Anterior cingulate cortex (tissue), 58 donors: ENCODE measurements around the gene ROGDI.

ENCODE experiments used
- DNase-seq, 58 donors: peaks; one replicate each; lab custom pipeline; 2025; lab: John Stamatoyannopoulos, UW

Gene ROGDI

DNA sequence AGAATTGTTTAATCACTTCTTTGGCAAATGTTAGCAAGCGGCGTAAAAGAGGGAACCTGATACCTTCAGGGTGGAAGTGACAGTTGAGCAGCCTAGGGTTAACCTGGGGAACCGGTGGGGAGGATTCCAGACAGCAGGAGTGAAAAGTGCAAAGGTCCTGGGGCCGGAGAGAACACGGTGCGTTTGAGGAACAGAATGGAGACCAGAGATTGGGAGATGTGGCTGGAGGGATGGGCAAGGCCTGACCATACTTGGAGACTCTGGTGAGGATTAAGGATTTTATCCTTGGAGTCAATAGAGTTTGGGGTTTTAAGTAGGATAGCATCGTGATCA is 33.2 kb downstream of the ROGDI start:
- DNase-seq: no peak

DNA sequence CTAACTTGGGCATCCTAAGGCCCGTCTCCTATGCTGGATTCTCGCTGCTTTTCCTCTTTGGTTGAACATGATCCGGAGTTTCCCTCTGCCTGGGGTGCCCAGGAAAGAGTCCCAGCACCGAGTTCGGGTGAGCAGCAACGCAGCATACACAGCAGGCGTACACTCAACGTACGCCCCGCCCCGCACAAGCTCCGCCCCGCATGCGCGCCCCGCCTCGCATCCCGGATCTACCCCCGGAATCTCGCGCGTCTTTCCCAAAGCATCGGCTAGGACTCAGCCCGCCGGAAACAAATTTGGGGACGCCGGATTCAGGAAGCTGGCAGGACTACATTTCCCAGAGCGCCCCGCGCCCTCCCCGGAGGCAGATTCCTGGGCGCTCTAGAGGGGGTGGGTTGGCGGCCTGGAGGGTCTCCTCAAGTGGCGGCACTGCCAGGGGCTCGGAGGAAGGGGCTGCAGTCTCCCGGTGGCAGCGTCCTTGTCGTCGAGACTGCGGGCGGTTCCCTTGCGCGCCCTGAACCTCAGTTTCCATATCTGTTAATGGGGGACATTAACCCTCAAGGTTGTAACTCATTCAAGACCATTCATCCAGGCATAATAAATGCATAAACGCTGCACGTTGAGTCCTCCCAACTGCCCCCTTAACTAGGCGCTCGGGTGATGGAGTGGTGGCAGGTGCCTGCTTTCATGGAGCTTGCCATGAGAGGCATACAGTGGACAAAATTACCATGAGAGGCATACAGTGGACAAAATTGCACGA is 33.7 kb downstream of the ROGDI start:
- peak; percentile 84 to 99 (median 96) for DNase-seq

DNA sequence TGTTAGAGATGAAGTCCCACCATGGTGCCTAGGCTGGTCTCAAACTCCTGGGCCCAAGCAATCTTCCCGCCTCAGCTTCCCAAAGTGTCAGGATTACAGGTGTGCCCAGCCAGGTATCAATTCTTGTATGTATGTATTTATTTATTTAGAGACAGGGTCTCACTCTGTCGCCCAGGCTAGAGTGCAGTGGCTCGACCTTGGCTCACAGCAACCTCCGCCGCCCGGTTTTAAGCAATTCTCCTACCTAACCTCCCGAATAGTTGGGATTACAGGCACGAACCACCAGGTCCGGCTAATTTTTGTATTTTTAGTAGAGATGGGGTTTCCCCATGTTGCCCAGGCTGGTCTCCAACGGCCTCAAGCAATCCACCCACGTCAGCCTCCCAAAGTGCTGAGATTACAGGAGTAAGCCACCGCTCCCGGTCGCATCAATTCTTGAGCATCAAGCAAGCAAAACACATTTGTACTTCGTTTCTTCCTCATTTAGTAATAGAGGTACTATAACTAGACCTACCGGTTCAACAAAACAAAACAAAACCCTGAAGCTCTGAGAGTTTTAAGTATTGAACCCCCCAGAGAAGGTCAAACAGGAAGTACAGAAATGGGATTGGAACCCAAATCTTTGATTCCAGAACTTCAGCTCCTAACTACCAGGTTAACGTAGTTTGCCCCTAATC is 34.4 kb downstream of the ROGDI start:
- peak in 4 of 58 donors; percentile 2 to 46 (median 16) for DNase-seq

GRCh38 chr16:4766875-4767628 is 35.4 kb downstream of the ROGDI start, which contains the start of gene ZNF500:
TSS of gene ZNF500 (minus strand) at chr16:4767162. CDS start at chr16:4765978, 1,184 bp downstream.
- peak; percentile 59 to 99 (median 96) for DNase-seq

DNA sequence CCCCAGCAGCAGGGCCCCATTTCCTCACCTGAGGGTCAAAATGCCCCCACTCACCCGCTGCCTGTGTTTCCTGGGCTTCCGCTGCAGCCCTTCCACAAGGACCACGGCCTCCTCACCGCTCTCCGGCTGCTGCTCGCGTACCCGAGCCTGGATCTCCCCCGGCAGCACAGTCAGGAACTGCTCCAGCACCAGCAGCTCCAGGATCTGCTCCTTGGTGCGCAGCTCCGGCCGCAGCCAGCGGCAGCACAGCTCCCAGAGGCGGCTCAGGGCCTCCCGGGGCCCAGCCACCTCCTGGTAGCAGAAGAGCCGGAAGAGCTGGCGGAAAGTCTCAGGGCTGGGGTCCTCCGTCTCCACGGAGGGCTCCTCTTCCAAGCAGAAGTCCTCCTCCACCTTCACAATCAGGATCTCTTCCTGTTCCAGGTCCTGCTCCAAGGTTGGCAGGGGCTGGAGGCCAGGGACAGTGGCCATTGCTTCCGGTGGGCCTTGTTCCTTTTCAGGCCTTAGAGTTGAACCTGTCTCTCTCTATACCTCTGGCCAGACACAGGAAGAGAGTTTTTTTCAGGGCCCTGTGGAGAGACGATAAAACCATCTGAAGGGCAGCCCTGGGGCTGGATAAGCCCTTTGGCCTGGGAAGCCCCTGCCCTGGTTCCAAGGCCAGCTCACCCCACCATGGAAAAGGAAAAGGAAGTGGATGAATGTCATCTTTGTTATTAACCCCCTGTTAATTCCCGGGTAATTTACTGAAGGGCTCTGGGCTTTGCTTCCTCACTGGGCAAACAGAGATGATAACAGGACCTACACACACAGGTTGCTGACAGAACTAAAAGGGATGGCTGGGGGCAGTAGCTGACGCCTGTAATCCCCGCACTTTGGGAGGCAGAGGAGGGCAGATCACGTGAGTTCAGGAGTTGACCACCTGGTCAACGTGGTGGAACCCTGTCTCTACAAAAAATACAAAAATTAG is 36.6 kb downstream of the ROGDI start:
- DNase-seq: no peak

- no peak for DNase-seq
Measured at GRCh38 chr16:4763791-4764190, 38.6 kb downstream of the ROGDI start.

GRCh38 chr16:4762205-4762604 is 40.2 kb downstream of the ROGDI start:
- DNase-seq: no peak

- no peak for DNase-seq
Measured at GRCh38 chr16:4760221-4760910, 42.1 kb downstream of the ROGDI start.

- DNase-seq: no peak
Measured at GRCh38 chr16:4755687-4756086, 46.7 kb downstream of the ROGDI start.

GRCh38 chr16:4754865-4755264 is 47.6 kb downstream of the ROGDI start:
- DNase-seq: no peak

GRCh38 chr16:4753227-4753626 is 49.2 kb downstream of the ROGDI start:
- no peak for DNase-seq

GRCh38 chr16:4752351-4753100 is 49.9 kb downstream of the ROGDI start:
- no peak for DNase-seq

- no peak for DNase-seq
Measured at GRCh38 chr16:4750896-4751295, 51.5 kb downstream of the ROGDI start.

GRCh38 chr16:4749700-4750257 is 52.7 kb downstream of the ROGDI start:
- DNase-seq: no peak

DNA sequence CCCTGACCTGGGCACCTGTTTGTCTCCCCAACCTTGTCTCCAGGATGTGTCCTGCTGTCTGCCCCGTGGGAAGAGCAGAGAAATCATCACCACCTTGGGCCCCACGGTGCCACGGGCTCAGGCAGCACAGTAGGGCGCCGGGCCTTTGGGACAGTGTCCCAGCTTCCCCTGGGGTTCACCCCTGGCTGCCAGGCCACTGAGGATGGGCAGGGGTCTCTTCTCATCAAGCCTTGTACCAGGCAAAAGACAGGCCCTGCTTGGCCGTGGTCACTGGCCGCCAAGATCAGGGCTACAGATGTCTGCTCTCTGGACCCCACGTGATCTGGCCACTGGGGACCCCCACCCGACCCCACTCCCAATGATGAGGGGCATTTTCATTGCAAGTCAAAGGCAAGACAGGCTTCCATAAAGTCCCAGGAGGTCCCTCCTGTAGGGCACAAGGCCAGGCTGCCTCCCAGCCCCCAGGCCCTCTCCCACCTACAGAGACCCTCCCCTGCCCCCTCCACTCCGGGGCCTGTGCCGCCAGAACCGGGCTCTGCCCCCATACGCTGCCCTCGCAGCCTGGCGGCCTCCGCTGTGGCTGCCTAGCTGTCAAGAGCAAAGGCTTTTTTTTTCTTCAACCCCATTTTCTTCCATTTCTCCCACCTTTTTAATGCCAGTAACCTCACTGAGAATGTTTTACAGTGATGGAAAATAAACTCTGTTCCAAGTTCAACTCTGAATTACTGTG is 53.6 kb downstream of the ROGDI start:
- DNase-seq: no peak

DNA sequence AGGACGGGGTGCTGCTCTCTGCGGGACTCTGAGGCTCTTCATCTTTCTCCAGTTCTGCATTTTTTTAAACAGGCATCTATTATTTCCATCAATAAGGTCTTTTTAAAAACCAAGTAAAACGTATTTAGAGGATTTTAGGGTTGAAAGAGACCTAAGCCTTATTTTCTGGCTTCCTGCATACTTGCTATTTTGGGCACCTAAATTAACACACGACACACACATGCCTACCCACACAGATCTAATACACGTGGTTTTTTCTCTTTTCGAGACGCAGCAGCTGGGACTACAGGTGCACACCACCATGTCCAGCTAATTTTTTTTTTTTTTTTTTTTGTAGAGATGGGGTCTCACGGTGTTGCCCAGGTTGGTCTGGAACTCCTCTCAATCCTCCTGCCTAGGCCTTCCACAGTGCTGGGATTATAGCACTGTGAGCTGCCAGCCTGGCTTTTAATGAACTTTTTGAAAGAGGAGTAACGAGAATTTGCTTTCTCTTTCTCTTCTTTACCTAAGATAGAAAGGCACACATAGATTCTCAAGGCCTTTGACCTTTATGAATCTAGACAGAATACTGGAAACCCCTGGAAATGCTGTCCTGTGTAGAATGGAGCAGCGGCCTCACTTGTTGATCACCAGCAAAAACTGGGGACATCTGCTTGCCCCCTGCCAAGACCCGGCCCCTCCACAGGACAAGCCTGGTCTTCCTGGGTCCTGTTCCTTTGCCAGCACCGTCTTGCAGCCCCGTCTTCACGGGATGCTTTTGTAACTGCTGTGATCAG is 54.3 kb downstream of the ROGDI start:
- no peak for DNase-seq

GRCh38 chr16:4746991-4747574 is 55.4 kb downstream of the ROGDI start:
- peak in 13 of 58 donors; percentile 8 to 58 (median 25) for DNase-seq
